RKO (cell line): ENCODE data around the gene TDRKH.

Experiments used
- DNase-seq: peaks from one replicate; pipeline ENCODE4 v3.0.0-alpha.2; 2016; ENCODE audit warnings: low spot score

TDRKH gene

DNA sequence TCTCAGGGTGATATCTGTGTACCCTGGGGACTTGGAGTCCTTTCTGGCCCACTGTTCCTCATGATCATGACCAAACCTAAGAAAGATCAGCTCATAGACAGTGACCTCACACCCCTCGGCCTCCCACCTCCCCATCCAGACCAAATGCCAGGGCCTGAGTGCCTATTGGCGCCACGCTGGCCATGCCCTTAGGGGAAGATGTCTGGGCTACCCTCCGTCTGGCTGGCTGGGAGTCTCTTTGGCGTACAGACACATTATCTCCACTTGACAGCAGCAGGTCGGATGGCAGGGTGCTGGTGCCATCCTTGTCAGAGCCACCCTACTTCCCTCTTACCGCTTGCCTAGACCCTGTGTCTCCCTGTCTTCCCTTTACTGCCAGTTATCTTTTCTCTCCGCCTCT is 32.9 kb upstream of the TDRKH start:
- no peak for DNase-seq

DNA sequence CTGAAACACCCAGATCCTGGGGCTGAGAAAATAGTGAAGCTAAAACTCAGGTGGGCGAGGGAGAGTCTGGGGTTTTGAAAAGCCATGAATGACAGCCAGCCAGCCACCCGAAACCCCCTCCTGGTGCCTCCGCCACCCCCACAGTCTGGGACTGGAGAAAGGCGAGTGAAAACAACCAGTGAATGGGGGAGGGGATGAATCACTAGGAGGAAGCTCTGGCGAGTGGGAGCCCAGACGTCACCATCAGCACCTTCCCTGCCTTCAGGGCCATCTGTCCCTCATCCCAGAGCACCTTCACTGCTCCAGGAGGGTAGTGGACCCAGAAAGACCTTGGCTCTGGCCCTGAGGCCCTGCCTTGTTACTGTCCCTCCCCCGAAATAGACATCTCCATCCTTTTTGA is 32.1 kb upstream of the TDRKH start:
- DNase-seq: no peak

DNA sequence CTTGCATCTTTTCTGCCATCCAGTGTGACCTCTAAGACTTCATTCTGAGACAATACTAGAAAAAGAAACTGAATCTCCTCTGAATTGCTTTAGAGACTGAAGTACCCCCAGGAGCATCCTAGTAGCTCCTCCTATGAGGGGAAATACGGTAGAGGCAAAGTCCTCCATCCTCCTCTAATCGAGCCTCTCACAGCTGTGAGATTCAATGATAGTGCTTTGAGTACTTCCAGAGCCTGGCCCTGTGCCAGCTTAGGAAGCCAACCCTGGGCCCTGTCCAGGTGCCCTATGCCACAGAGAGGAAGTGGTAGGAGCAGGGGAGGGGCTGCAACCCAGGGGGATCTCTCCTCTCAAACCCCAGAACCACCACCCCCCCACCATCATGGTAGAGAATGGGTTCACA is 30.6 kb upstream of the TDRKH start:
- no peak for DNase-seq

DNA sequence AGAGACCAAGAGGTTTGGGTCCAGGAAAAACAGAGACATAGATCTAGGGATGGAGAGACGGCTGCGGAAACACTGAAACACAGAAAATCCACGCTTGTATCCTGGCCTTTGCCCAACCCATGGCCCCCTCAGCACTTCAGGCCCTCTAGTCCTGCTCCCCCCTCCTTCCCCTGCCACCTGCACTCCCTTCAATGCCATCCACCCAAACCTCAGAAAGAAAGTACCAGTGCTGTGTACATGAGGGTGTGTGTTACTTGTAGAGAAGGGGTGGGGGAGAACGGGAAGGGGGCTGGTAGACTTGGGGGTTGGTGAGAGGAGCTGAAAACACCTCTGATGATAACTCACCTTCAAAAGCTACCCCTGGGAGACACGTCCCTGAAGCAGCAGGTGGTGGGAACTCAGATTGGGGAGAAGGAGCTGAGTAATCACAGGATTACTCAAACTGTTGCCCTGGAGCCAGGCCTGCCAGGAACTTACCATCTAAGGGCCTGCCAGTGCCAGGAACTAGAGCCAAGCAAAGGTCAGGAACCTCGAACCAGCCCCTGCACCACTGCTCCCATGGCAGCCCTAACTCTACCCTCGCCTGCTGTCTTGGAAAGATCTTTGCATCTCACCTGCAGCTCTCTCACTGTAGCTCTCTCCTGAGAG is 29.8 kb upstream of the TDRKH start:
- no peak for DNase-seq

DNA sequence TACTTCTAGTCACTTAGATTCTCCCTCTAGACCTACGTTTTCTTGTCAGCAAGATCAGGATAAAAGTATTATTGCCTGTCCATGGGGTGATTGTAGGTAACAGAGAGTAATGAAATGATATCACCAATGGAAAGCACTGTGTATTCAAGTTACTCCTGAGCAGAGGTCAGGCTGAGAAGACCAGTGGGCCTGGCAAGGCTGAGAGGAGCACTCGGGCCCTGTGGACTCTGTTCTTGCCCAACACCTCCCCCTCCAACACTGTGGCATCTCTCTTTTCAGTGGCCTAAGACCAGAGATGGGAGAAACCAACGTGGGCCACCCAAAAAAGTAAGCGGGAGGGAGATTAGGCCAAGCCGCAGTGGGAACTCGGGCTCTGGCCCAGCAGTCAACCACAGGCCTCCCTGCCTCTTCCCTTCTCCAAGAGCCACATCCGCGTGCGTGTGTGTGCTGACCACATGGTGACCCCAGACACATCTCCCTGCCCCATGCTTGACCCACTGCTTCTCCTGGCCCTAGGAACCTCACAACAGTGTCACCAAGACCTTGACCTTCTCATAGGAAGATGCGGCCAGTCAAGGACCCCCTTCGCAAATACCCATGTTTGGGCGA is 29.0 kb upstream of the TDRKH start:
- no peak for DNase-seq

DNA sequence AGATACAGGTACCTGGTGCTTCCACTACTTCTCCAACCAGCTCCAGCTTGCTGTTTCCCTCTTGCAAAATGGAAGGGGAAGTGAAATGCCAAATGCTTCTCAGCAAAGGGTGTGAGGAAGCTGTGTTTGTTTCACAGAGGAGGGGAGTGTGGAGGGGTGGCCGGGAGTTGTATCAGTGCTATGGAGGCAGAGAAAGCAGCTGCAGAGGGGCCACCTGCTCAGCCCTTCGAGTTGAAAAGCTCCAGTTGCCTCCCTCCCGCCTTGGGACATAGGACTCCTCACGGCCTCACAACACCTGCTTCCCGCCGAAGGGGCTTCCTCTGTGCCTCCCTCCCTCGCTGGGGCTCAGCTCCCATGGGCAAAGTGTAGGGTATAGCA is 27.0 kb upstream of the TDRKH start:
- DNase-seq: no peak

DNA sequence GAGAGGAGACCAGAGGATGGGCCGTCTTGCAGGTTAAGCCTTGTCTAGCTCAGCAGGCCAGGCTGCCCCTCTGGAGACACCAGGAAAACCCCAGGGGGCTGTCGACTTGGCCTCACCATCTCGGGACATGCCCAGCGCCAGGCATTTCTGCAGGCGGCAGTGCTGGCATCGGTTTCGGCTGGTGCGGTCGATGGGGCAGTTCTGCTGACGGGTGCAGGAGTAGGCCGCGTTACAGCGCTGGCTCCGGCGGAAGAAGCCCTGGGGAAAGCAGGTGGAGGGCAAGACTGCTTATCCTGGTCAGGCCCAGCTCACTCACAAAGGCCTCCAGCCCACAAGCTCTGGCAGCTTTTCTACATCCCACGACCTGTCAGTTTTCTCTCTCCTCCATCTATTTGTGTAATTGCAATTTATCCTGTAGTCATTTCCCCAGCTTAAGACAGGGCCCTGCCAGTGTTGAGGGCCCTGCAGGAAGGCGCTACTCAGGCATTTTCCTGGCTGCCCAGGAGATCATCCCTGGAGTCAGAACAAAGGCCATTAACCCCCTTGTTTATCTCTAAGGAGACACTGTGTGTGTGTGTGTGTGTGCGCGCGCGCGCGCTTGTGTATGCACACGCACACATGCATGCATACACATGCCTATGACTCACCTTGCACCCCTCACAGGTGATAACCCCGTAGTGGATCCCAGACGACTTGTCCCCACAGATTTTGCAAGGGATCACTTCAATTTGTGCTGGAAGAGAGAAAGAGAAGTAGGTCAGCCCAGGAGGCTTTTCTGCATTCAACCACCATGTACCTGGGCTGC is 26.4 kb upstream of the TDRKH start:
- no peak for DNase-seq

DNA sequence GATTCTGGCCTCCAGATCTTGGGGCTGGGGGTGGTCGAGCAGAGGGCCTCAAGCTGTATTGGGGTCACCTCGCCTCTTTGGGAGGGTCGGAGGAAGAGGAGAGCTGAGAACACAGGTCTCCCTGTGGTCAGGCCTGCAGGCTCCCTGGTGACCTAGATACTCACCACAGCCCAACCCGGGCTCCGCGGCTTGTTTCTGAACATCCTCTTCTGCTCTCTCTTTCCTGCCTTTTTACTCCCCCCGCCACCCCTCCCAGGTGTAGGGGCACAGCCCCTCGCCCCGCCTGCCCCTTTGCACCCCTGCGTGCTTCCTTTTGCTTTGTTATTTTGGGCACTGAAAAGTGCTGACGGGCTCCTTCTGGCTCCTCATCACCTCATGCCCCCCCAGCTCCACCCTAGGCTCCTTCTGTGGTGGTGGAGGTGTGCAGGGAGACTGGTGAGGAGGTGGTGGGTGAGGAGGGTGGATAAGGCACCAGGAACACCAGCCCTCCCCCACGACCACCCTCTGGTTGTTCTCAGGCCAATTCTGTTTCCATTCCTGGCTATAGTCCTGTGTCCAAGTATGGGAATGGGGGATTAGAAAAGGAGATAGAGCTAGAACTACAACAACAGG is 25.5 kb upstream of the TDRKH start:
- DNase-seq: no peak

DNA sequence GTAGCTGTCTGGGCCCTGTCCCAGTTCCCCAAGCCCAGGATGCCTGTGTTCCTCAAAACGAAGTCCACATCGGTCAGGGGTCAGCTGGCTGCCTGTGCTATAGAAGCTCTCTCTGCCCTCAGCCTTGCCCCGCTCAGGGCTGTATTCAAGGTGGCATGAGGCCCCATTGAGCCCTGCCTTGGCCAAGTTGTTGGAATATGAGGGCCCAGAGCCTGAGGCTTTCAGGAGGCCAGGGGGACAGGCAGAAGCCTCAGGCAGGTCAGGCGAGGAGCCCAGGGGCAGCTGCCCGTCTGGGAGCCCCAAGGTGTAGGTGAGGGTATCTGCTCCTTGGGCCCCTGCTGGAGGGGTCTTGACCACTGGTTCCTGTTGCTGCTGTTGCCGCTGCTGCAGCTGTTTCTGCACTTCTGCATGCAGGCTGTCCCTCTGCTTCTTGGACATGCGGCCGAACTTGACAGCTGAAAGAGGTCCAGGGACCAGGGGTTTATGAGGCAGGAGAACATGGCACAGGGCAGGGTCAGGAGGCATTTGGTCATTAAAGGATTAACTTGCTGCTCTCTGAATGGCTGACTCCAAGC is 24.8 kb upstream of the TDRKH start:
- DNase-seq: no peak

DNA sequence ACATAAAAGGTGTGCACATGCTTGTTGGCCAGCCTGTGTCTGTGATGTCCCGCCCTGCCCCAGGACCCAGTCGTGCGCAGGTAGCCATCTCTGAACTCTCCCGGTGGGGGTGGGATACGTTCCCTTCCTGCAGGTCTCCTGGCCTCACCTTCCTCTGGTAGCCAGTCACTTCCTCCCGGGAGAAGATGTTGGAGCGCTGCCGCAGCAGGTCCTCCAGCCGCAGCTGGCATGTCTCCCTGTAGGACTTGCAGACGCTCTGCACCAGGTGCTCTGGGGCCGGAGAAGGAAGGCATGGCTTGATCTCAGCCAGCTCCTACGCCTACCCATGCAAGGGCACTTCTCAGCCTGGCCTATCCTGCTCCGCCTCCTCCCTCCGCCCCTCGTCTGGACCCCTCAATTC is 24.1 kb upstream of the TDRKH start:
- no peak for DNase-seq

DNA sequence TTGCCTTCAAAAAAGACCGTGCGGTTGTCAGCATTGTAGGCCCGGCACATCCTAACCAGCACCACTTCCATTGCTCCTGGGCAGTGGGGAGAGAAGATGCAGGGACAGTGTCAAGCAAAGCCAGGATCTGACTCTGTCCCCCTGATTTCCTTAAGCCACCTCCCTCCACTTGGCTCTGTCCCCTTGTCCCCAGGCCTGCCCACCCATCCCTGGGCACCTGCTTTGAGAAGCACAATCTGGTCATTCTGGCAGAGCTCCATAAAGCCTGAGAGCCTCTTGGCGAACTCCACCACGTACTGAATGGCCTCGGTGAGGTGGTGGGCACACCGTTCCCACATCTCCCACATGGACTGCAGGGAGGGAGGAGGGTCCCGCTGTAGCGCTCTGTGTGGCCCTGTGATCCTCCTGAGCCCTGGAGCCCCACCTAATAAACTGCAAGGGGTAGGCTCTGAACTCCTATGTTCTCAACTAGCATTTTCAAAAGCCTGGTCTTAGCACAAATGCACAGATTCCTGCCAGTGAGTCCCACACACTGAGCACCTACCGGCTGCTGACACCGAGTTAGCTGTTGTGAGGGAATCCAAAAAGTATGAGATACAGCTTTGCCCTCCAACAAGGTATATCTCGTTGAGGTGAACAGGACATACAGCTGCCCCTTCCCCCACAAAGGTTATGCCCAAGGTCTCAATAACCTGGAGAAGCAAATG is 23.1 kb upstream of the TDRKH start:
- DNase-seq: no peak

DNA sequence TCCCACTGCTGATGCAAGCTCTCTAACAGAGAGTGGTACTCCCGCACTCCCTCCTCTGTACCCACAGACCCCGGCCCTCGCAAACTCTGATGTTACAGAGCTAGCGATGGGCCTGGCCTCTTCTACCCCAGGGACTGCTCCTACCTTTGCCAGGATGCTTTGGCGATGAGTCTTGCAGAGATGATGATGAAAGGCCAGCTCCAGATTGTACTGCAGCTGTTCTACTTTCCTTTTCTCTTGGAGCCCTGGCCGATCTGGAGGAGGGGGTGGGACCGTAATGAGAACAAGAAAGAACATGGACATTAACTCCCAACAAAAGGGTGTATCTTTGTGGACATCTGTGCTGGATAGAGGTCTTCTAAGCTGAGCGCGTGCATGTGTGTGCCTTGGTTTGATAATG is 20.9 kb upstream of the TDRKH start:
- DNase-seq: no peak

DNA sequence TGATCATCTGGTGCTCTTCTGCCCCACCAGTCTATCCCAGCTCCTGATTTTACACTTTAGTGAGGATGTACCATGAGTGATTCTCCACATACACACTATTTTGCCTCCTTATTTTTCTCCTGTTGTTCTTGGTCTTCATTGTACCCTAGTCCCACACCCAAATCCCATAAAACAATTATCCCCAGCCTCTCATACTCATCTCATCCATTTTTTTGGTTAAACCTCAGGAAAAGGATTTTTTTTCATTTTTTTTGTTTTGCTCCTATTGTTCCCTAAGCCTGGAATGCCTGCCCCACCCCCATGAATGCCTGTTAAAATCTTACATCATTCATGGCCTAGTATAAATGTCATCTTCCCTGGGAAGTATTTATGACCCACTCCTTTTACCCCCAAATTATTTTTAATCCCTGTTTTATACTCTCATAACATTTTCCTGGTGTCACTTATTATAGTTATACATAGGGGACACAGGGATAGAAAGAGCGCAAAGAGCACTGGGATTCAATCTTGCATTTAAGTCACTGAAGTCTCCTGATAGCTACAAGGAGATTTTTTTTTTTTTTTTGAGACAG is 19.8 kb upstream of the TDRKH start:
- no peak for DNase-seq

DNA sequence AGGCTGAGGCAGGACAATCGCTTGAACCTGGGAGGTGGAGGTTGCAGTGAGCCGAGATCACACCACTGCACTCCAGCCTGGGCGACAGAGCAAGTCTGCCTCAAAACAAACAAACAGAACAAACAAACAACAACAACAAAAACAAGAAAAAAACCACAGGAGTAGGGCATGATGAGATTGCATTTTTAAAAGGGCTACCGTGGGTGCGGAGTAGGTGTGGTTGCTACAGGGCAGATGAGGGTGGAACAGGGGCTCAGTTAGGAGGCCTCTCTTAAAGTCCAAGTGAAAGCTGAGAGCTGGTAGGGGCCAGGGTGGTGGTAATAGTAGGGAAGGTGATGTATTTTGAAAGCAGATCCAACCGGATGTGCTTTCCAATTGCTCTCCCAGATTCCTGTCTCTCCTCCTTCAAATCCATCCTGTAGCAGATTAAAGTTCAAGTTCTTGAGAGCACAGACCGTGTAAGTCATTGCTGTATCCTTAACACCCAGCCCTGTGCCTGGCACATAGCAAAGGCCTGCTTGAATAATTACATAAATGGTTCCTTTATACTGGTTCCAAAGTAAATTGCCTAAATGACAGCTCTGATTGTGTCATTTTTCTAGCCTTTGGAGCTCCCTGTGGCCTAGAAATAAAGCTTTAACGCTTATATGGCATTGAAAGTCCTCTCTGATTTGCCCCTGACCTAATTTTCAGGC is 19.1 kb upstream of the TDRKH start:
- no peak for DNase-seq

DNA sequence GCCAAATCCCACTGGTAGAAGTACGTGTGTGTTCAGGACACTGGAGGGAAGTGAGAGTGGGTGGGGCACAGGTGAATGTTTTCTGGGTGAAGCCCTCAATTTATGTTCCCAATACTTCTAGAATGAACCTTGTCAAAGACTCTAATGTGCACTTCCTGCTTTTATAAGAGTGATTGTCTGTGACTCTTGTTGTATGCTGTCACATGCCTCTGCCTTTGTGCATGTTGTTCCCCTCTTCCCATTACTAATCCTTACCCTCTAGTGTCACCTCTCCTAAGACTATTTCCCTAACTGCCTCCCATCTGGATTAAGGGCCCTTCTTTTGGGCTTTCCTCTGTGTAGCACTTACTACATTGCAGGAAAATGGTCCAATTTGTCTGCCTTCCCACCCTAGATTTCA is 17.5 kb upstream of the TDRKH start:
- no peak for DNase-seq

DNA sequence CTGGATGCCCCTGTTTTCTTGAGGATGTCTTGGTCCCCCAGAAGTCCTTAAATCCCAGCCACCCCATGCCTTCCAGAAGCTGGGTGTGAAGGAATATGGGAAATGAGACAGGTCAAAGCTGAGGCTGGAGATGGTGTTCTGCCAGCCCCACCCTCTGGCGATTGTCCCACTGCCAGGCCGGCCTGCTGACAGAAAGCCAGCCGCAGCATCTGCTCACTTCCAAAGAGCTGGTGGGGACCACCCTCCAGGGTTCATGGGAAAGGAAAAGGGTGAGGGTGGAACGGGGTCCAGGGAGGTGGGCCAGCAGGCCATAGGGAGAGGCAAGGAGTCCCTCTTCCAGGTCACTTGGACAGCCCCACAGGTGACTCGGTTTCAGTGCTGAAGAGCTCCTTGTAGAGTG is 16.8 kb upstream of the TDRKH start:
- DNase-seq: no peak

DNA sequence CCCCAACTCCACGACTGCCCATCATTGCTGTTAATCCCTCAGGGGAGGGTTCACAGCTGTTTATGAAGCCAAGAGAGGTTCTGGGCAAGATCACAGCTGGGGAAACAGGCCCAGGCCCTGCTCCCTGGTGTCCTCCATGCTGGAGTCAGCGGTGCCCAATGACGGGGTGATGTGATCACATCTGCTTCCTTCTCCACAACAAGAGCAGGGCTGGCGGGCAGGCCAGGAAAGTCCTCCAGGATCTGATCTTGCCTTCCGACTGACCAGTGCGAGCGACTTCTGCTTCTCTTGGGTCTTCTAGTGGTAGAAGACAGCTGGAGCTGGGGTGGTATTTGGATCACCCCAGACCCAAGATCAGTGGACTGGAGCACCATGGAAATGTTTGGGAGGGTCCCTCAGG is 15.9 kb upstream of the TDRKH start:
- DNase-seq: no peak

DNA sequence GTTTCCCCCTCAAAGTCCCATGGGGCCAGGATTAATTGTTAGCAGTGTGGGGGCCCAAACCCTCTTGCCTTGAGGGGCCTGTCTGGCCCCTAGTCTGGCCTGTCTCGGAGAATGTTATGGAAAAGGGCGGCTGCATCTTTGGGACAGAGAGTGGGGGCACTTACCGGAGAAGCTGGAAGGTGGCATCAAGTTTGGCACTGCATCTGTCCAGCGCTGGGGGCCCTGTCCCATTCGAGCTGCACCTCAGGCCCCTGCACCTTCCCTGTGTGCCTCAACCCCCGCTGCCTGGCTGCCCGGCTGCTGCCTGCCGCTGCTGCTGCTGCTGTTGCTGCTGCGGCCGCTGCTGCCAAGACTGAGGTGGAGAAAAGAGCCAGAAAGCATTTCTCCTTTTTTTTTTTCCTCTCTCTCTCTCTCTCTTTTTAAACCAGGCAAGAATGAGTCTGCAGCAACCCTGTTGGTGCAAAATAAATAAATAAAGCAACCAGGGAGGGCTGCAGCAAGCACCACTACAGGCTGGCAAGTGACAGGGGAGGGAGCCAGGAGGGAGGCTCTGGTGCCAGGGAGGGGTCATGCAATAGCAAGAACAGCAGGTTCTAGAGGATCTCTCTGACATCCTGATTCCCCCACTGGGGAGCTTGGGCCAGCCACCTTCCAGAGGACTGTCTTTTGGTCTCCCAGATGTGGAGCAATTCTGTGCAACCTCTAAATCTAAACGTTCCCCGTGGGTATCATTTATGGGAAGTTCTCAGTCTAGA is 14.9 kb upstream of the TDRKH start, which contains the start of gene LINGO4:
Gene LINGO4, minus strand, starts transcription at position 354 of the 755 bp plus-strand sequence. CDS start 2,715 bp downstream, outside the sequence.
- no peak for DNase-seq

DNA sequence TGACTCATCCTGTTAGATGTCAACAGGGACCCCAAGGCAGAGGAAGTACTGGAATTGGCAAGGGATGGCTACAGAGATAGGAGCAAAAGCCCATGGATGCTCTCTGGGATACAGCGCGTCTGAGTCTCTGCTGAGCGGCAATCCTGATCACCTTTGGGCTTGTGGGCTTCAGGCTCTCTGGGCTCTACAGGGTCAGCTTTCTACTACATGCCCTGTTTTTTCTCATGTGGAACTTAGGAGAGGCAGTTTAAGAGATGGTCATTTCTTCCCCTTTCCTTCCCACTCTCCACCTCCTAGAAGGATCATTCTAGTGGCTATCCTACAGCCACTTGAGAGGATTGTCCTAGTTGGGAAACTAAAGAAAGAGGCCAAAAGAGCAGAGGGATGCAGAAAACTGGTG is 13.6 kb upstream of the TDRKH start:
- no peak for DNase-seq

DNA sequence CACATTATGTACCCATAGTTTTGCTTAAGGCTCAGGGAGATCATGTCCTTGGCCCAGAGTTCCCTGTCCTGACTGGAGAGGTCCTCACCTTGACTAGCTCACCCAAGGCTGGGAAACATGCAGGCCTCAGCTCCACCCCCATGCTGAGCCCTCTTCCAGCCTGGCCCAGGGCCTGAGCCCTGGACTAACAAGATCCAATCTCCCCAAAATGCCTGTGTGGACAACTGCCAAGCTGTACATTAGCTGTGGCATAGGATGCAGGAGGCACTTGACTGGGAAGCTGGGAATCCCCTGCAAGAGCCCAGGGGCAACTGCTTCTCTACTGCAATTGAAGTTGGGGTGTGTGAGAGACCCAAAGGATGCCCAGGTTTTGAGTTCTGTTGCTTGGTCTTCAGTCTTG is 12.9 kb upstream of the TDRKH start:
- DNase-seq: no peak
